HG02943 (cell line): ENCODE results near the gene DENND4B.
"Not testable (repeated sequence)": the region's sequence is repeated elsewhere in the genome, so short reads cannot be mapped to it uniquely, and the experiment has no call there.

Source experiments
- ATAC-seq: cut with Tn5 transposase; IDR thresholded peaks from one replicate; pipeline ENCODE4 v1.9.1; 2021; ENCODE audit warnings: mild to moderate bottlenecking, low read depth, moderate library complexity; ENCODE audit not compliant: unreplicated experiment

Gene DENND4B

GRCh38 chr1:153899509-153899908, 47.0 kb downstream of the DENND4B start:
- ATAC-seq, result no peak

GRCh38 chr1:153895866-153896265, 50.7 kb downstream of the DENND4B start:
- not testable (repeated sequence) for ATAC-seq

- not testable (repeated sequence) for ATAC-seq
These were observed 55.5 kb downstream of the DENND4B start for GRCh38 chr1:153891042-153891441.

GRCh38 chr1:153888533-153888932, 58.0 kb downstream of the DENND4B start:
- no peak for ATAC-seq

GRCh38 chr1:153886127-153886526, 60.4 kb downstream of the DENND4B start:
- ATAC-seq, result no peak

GRCh38 chr1:153883223-153883622, 63.3 kb downstream of the DENND4B start:
- no peak for ATAC-seq

- ATAC-seq, result no peak
These were observed 64.1 kb downstream of the DENND4B start for GRCh38 chr1:153882296-153882912.

- no peak for ATAC-seq
These were observed 64.8 kb downstream of the DENND4B start for GRCh38 chr1:153881751-153882150.

- no peak for ATAC-seq
These were observed 65.6 kb downstream of the DENND4B start for GRCh38 chr1:153880962-153881361.

GRCh38 chr1:153880024-153880423, 66.5 kb downstream of the DENND4B start:
- no peak for ATAC-seq
